ENCODE measurements around the gene ZC3H13.

Gene ZC3H13
- total RNA-seq, result 65.2 to 111 (median 76.2) reads per million in 3 donors

GRCh38 chr13:46052319-46053161 is at the start of gene ZC3H13:
ZC3H13 (minus strand) TSS chr13:46052746; CDS start chr13:46045507, 7,239 bp downstream.
- H3K27me3 ChIP-seq (replicated peaks; ENCODE audit: control insufficient read depth, insufficient read depth, low read length, poor library complexity, severe bottlenecking), result no peaks in the 10 kb centered on the region
- peak; percentile 87 to 92 (median 88) for DNase-seq
- no peaks in the 10 kb centered on the region for H3K9me3 ChIP-seq (ENCODE audit: control insufficient read depth, low read length)
- peak within 1 kb of the TSS; percentile 94 for H3K4me3 ChIP-seq (ENCODE audit: insufficient read depth, low read depth, low read length, poor library complexity, severe bottlenecking)
- H3K36me3 ChIP-seq (ENCODE audit: control insufficient read depth, insufficient read depth, low read length), result no peaks in the 10 kb centered on the region
- H3K4me1 ChIP-seq (ENCODE audit: control insufficient read depth, insufficient read depth, low read length, poor library complexity, severe bottlenecking), result peaks cover 9% of the 10 kb centered on the region
- H3K27ac ChIP-seq (ENCODE audit: insufficient read depth, low read length, poor library complexity, severe bottlenecking), result peak within 1 kb of the TSS; percentile 96

- Histone ChIP-seq H3K27me3 (replicated peaks; ENCODE audit: control insufficient read depth, insufficient read depth, low read length, poor library complexity, severe bottlenecking) (no peaks in the 10 kb centered on the region), H3K4me1 (ENCODE audit: control insufficient read depth, insufficient read depth, low read length, poor library complexity, severe bottlenecking) (no peaks in the 10 kb centered on the region), H3K36me3 (ENCODE audit: control insufficient read depth, insufficient read depth, low read length) (no peaks in the 10 kb centered on the region), H3K27ac (ENCODE audit: insufficient read depth, low read length, poor library complexity, severe bottlenecking) (no peak overlapping the region), H3K4me3 (ENCODE audit: insufficient read depth, low read depth, low read length, poor library complexity, severe bottlenecking) (no peak overlapping the region), H3K9me3 (ENCODE audit: control insufficient read depth, low read length) (no peaks in the 10 kb centered on the region)
- DNase-seq, result no peak
These were observed 49.7 kb upstream of the ZC3H13 start for GRCh38 chr13:46102255-46102605.

DNA sequence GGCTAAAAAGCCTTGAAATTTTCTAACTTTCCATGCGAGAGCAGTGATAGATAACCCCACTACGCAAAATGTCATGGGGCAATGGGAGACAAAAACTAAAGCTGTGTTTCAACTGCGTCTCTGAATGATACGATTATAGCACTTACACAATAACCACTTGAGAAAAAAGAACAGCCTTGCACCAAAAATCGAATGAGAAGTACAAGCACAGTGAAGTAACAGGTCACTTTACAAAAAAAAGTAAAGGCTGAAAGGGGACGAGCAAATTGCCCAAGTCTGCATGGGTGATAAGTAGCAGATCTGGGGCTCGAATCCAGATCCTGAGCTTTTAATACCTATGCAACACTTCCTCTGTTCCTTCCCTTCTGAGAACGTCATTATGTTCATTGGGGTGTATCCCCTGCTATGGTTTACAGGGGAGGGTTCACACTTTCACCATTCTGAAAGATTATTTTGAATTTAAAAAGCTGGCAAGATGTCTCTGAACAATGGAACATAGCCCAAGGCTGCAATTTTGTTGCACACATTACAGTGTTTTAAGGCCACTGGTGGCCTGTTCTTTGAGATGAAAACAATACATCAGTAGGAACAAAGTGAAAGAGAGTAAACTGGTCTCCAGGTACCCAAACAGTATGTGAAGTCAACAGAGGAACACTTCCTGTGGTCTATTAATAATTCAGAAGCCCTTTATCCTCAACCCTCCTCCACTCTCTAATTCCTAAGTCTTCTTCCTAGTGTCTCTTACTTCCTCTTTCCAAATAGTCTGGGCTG is 49.1 kb upstream of the ZC3H13 start:
- Histone ChIP-seq H3K27ac (ENCODE audit: insufficient read depth, low read length, poor library complexity, severe bottlenecking) (no peak overlapping the region), H3K9me3 (ENCODE audit: control insufficient read depth, low read length) (no peaks in the 10 kb centered on the region), H3K27me3 (replicated peaks; ENCODE audit: control insufficient read depth, insufficient read depth, low read length, poor library complexity, severe bottlenecking) (no peaks in the 10 kb centered on the region), H3K4me1 (ENCODE audit: control insufficient read depth, insufficient read depth, low read length, poor library complexity, severe bottlenecking) (no peaks in the 10 kb centered on the region), H3K4me3 (ENCODE audit: insufficient read depth, low read depth, low read length, poor library complexity, severe bottlenecking) (no peak overlapping the region), H3K36me3 (ENCODE audit: control insufficient read depth, insufficient read depth, low read length) (no peaks in the 10 kb centered on the region)
- DNase-seq, result no peak

DNA sequence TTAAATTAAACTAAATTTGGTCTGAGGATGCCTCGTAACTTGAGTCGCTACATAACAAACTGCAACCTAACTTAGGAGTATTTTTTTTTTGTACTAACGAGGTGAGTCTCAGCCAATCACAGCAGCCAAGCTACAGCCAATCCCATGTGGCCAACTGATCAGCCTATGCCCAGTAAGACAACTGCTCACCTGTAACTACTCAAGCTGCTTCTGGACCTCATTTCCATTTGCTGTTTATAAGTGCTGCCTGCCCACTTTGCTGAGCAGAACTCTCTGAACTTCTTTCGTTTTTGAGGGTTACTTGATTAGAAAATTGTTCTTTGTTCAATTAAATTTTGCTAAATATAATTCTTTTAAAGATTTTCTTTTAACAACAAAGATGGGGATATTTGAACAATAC is 48.5 kb upstream of the ZC3H13 start:
- no peaks in the 10 kb centered on the region for H3K9me3 ChIP-seq (ENCODE audit: control insufficient read depth, low read length)
- H3K27me3 ChIP-seq (replicated peaks; ENCODE audit: control insufficient read depth, insufficient read depth, low read length, poor library complexity, severe bottlenecking), result no peaks in the 10 kb centered on the region
- H3K4me3 ChIP-seq (ENCODE audit: insufficient read depth, low read depth, low read length, poor library complexity, severe bottlenecking), result no peak overlapping the region
- no peak for DNase-seq
- no peaks in the 10 kb centered on the region for H3K36me3 ChIP-seq (ENCODE audit: control insufficient read depth, insufficient read depth, low read length)
- no peak overlapping the region for H3K27ac ChIP-seq (ENCODE audit: insufficient read depth, low read length, poor library complexity, severe bottlenecking)
- H3K4me1 ChIP-seq (ENCODE audit: control insufficient read depth, insufficient read depth, low read length, poor library complexity, severe bottlenecking), result no peaks in the 10 kb centered on the region

GRCh38 chr13:46100191-46100815 is 47.8 kb upstream of the ZC3H13 start:
- DNase-seq, result no peak
- Histone ChIP-seq H3K36me3 (ENCODE audit: control insufficient read depth, insufficient read depth, low read length) (no peaks in the 10 kb centered on the region), H3K27me3 (replicated peaks; ENCODE audit: control insufficient read depth, insufficient read depth, low read length, poor library complexity, severe bottlenecking) (no peaks in the 10 kb centered on the region), H3K4me1 (ENCODE audit: control insufficient read depth, insufficient read depth, low read length, poor library complexity, severe bottlenecking) (no peaks in the 10 kb centered on the region), H3K4me3 (ENCODE audit: insufficient read depth, low read depth, low read length, poor library complexity, severe bottlenecking) (no peak overlapping the region), H3K27ac (ENCODE audit: insufficient read depth, low read length, poor library complexity, severe bottlenecking) (no peak overlapping the region), H3K9me3 (ENCODE audit: control insufficient read depth, low read length) (no peaks in the 10 kb centered on the region)

GRCh38 chr13:46097663-46098062 is 45.1 kb upstream of the ZC3H13 start:
- H3K4me1 ChIP-seq (ENCODE audit: control insufficient read depth, insufficient read depth, low read length, poor library complexity, severe bottlenecking), result no peaks in the 10 kb centered on the region
- H3K27me3 ChIP-seq (replicated peaks; ENCODE audit: control insufficient read depth, insufficient read depth, low read length, poor library complexity, severe bottlenecking), result no peaks in the 10 kb centered on the region
- no peak for DNase-seq
- no peaks in the 10 kb centered on the region for H3K9me3 ChIP-seq (ENCODE audit: control insufficient read depth, low read length)
- H3K4me3 ChIP-seq (ENCODE audit: insufficient read depth, low read depth, low read length, poor library complexity, severe bottlenecking), result no peak overlapping the region
- H3K36me3 ChIP-seq (ENCODE audit: control insufficient read depth, insufficient read depth, low read length), result no peaks in the 10 kb centered on the region
- H3K27ac ChIP-seq (ENCODE audit: insufficient read depth, low read length, poor library complexity, severe bottlenecking), result no peak overlapping the region

DNA sequence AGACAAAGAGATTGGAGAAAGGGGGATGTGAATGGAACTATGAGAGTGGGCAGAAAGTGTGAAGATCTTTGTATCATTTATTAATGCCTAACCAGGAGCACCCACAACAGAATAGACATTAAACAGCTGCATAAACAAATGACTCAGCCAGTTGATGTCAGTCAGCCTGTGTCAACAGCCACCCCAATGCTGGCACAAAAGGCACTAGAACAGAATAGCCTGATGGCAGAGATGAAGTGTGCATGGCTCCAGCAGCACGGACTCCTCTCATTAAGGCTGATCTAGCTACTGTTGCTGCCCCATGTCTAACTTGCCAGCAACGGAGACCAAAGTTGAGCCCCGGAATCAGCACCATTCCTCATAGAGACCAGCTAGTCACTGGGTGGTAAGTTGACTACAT is 44.5 kb upstream of the ZC3H13 start:
- Histone ChIP-seq H3K36me3 (ENCODE audit: control insufficient read depth, insufficient read depth, low read length) (no peaks in the 10 kb centered on the region), H3K27me3 (replicated peaks; ENCODE audit: control insufficient read depth, insufficient read depth, low read length, poor library complexity, severe bottlenecking) (no peaks in the 10 kb centered on the region), H3K4me3 (ENCODE audit: insufficient read depth, low read depth, low read length, poor library complexity, severe bottlenecking) (no peak overlapping the region), H3K27ac (ENCODE audit: insufficient read depth, low read length, poor library complexity, severe bottlenecking) (no peak overlapping the region), H3K4me1 (ENCODE audit: control insufficient read depth, insufficient read depth, low read length, poor library complexity, severe bottlenecking) (no peaks in the 10 kb centered on the region), H3K9me3 (ENCODE audit: control insufficient read depth, low read length) (no peaks in the 10 kb centered on the region)
- no peak for DNase-seq

DNA sequence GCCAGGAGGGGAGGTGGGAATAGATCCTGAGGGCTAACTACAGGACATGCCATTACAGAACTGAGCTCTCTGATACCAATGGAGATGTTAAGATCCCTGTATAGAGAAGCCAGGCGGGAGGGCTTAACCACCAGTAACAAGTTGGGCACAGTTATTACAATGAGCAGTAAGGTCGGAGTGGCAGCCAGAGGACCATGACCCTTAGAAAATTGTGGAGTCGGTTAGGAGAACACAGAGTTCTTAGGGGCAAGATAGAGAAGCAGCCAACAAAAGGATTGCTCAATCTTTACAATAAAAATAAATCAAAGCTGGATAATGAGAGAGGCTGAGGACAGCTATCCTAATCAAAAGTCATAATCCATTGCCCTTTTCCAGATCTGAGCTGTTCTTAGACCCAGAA is 41.9 kb upstream of the ZC3H13 start:
- DNase-seq, result no peak
- no peaks in the 10 kb centered on the region for H3K4me1 ChIP-seq (ENCODE audit: control insufficient read depth, insufficient read depth, low read length, poor library complexity, severe bottlenecking)
- no peaks in the 10 kb centered on the region for H3K9me3 ChIP-seq (ENCODE audit: control insufficient read depth, low read length)
- no peak overlapping the region for H3K27ac ChIP-seq (ENCODE audit: insufficient read depth, low read length, poor library complexity, severe bottlenecking)
- no peaks in the 10 kb centered on the region for H3K36me3 ChIP-seq (ENCODE audit: control insufficient read depth, insufficient read depth, low read length)
- H3K4me3 ChIP-seq (ENCODE audit: insufficient read depth, low read depth, low read length, poor library complexity, severe bottlenecking), result no peak overlapping the region
- H3K27me3 ChIP-seq (replicated peaks; ENCODE audit: control insufficient read depth, insufficient read depth, low read length, poor library complexity, severe bottlenecking), result no peaks in the 10 kb centered on the region

GRCh38 chr13:46088821-46089562 is 36.4 kb upstream of the ZC3H13 start:
- no peak for DNase-seq
- Histone ChIP-seq H3K27me3 (replicated peaks; ENCODE audit: control insufficient read depth, insufficient read depth, low read length, poor library complexity, severe bottlenecking) (no peaks in the 10 kb centered on the region), H3K9me3 (ENCODE audit: control insufficient read depth, low read length) (no peaks in the 10 kb centered on the region), H3K36me3 (ENCODE audit: control insufficient read depth, insufficient read depth, low read length) (no peaks in the 10 kb centered on the region), H3K4me3 (ENCODE audit: insufficient read depth, low read depth, low read length, poor library complexity, severe bottlenecking) (no peak overlapping the region), H3K4me1 (ENCODE audit: control insufficient read depth, insufficient read depth, low read length, poor library complexity, severe bottlenecking) (no peaks in the 10 kb centered on the region), H3K27ac (ENCODE audit: insufficient read depth, low read length, poor library complexity, severe bottlenecking) (no peak overlapping the region)

Measured in effector memory CD4-positive, alpha-beta T cell (primary cell).